HG03520 (cell line): Measurements from ENCODE around the gene FARP2.
A peak's percentile ranks its signal among the peaks of the same experiment; 100 is the strongest.
"Not testable (repeated sequence)": the region's sequence is repeated elsewhere in the genome, so short reads cannot be mapped to it uniquely, and the experiment has no call there.

Experiments
- ATAC-seq: cut with Tn5 transposase; IDR thresholded peaks from one replicate; pipeline ENCODE4 v1.9.1; 2021; ENCODE audit warnings: mild to moderate bottlenecking, moderate library complexity; ENCODE audit not compliant: unreplicated experiment

FARP2 gene

GRCh38 chr2:241355983-241356870 is at the start of gene FARP2:
Gene FARP2 (plus strand): TSS chr2:241356285. CDS start chr2:241373108, 16,823 bp downstream.
- ATAC-seq: peak; percentile 79

GRCh38 chr2:241307055-241307454 is 49.0 kb upstream of the FARP2 start:
- no peak for ATAC-seq

GRCh38 chr2:241308267-241308666 is 47.8 kb upstream of the FARP2 start:
- no peak for ATAC-seq

- no peak for ATAC-seq
Measured at GRCh38 chr2:241308832-241309500, 47.1 kb upstream of the FARP2 start.

- peak; percentile 38 for ATAC-seq
Measured at GRCh38 chr2:241309684-241310117, 46.4 kb upstream of the FARP2 start.

GRCh38 chr2:241310917-241311566 is 45.0 kb upstream of the FARP2 start:
- no peak for ATAC-seq

- no peak for ATAC-seq
Measured at GRCh38 chr2:241312082-241312481, 44.0 kb upstream of the FARP2 start.

- ATAC-seq: no peak
Measured at GRCh38 chr2:241313543-241314095, 42.5 kb upstream of the FARP2 start.

- no peak for ATAC-seq
Measured at GRCh38 chr2:241314226-241315092, 41.6 kb upstream of the FARP2 start.

- ATAC-seq: peak; percentile 61
Measured at GRCh38 chr2:241315093-241315878, 40.8 kb upstream of the FARP2 start, which contains the start of gene HDLBP. Gene HDLBP (minus strand): TSS chr2:241315672. CDS start chr2:241266869, 48,803 bp downstream.

- ATAC-seq: peak; percentile 31
Measured at GRCh38 chr2:241315879-241316631, 40.0 kb upstream of the FARP2 start, which contains the start of gene SEPTIN2. Gene SEPTIN2 (plus strand): TSS chr2:241315925. CDS start chr2:241324233, 8,308 bp downstream.

GRCh38 chr2:241316825-241317224 is 39.3 kb upstream of the FARP2 start:
- ATAC-seq: no peak

- no peak for ATAC-seq
Measured at GRCh38 chr2:241317391-241317790, 38.7 kb upstream of the FARP2 start.

GRCh38 chr2:241318830-241319229 is 37.3 kb upstream of the FARP2 start:
- not testable (repeated sequence) for ATAC-seq

GRCh38 chr2:241320394-241320793 is 35.7 kb upstream of the FARP2 start:
- no peak for ATAC-seq

GRCh38 chr2:241321033-241321432 is 35.1 kb upstream of the FARP2 start:
- ATAC-seq: no peak

- ATAC-seq: no peak
Measured at GRCh38 chr2:241321886-241322285, 34.2 kb upstream of the FARP2 start.

- no peak for ATAC-seq
Measured at GRCh38 chr2:241323778-241324177, 32.3 kb upstream of the FARP2 start.
